Loucy (cell line): Measurements from ENCODE around the gene NCOA1.

Experiments used
- CTCF ChIP-seq: fragments of 200-600 bp; sonication (generic); conservative IDR thresholded peaks from 2 replicates; pipeline ENCODE4 v1.5.1; 2014; ENCODE audit warnings: mild to moderate bottlenecking, antibody characterized with exemption, low read length
- EZH2phosphoT487 ChIP-seq: fragments of 200-600 bp; IDR thresholded peaks from 2 replicates; pipeline ENCODE4 v1.6.1; 2018; ENCODE audit warnings: antibody characterized with exemption, mild to moderate bottlenecking, moderate library complexity, borderline replicate concordance

DNA sequence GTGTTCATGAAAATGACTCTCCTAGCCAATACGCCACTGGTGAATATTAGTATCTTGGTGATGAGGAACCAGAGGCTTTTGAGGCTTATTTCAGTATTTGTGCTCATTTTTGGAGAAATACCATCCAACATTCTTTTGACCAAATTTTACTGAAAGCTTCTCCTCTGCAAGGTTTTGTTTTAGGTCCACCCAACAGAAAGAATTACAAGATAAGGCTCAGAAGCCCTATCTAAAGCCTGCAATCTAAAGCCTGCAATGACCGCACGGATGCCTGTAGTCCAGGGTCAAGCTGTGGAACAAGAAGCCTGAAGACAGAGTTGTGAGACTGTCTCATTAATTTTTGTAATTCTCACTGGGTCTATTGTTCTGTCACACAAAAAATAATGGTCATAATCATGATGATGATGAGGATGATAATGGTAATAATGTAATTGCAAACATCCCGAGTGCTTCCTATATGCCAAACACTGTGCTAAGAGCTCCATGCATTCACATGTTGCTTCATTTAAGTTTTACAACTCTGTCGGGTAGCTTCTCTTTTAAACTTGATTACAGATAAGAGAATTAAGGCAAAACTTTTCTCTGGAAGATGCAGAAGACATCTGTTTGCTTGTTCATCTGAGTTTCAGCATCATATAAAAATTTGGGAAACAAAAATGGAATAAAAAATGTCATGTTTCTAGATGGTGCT, 33.2 kb upstream of the NCOA1 start:
- no peak for TF ChIP-seq CTCF
- no peak for TF ChIP-seq EZH2phosphoT487
